AG08395 (cell line): Measurements from ENCODE around the gene GABARAPL2.

Experiments
- DNase-seq: peaks from one replicate; pipeline ENCODE4 v3.0.0; 2012; ENCODE audit warnings: mixed read lengths, low spot score

GABARAPL2 gene

GRCh38 chr16:75555213-75555706 is 10.9 kb upstream of the GABARAPL2 start:
- peak; percentile 94 for DNase-seq

GRCh38 chr16:75555707-75556430 is 10.3 kb upstream of the GABARAPL2 start, which contains the start of gene TMEM231:
TSS of gene TMEM231 (minus strand) at chr16:75556252. CDS start at chr16:75556209, 43 bp downstream.
- peak; percentile 97 for DNase-seq

- no peak for DNase-seq
Observed at GRCh38 chr16:75556431-75556950, 9.7 kb upstream of the GABARAPL2 start.

- DNase-seq: no peak
Observed at GRCh38 chr16:75558846-75559401, 7.3 kb upstream of the GABARAPL2 start.

- DNase-seq: peak; percentile 50
Observed at GRCh38 chr16:75559564-75560372, 6.4 kb upstream of the GABARAPL2 start.

- DNase-seq: no peak
Observed at GRCh38 chr16:75565640-75566039, 539 bp upstream of the GABARAPL2 start.

- no peak for DNase-seq
Observed at GRCh38 chr16:75566758-75567255, 628 bp downstream of the GABARAPL2 start.

GRCh38 chr16:75567911-75568310 is 1.7 kb downstream of the GABARAPL2 start:
- DNase-seq: no peak

GRCh38 chr16:75570396-75571065 is 4.4 kb downstream of the GABARAPL2 start:
- no peak for DNase-seq

GRCh38 chr16:75572864-75573542 is 6.8 kb downstream of the GABARAPL2 start:
- DNase-seq: no peak

- DNase-seq: no peak
Observed at GRCh38 chr16:75573955-75574354, 7.8 kb downstream of the GABARAPL2 start.

GRCh38 chr16:75575958-75576357 is 9.8 kb downstream of the GABARAPL2 start:
- DNase-seq: no peak

GRCh38 chr16:75576384-75576811 is 10.2 kb downstream of the GABARAPL2 start:
- no peak for DNase-seq

- no peak for DNase-seq
Observed at GRCh38 chr16:75578212-75578611, 12.0 kb downstream of the GABARAPL2 start.

GRCh38 chr16:75578725-75579124 is 12.5 kb downstream of the GABARAPL2 start:
- no peak for DNase-seq

- no peak for DNase-seq
Observed at GRCh38 chr16:75579281-75579834, 13.2 kb downstream of the GABARAPL2 start.

GRCh38 chr16:75584108-75584507 is 17.9 kb downstream of the GABARAPL2 start:
- DNase-seq: no peak

GRCh38 chr16:75588716-75589115 is 22.5 kb downstream of the GABARAPL2 start:
- DNase-seq: no peak

GRCh38 chr16:75589306-75589705 is 23.1 kb downstream of the GABARAPL2 start:
- no peak for DNase-seq

- DNase-seq: peak; percentile 86
Observed at GRCh38 chr16:75590920-75591843, 25.0 kb downstream of the GABARAPL2 start.
